Psoas muscle (tissue), 8 donors: Measurements from ENCODE around the gene PVR. TPM values are rescaled to one million over a fixed set of nuclear protein-coding genes. Genes with fewer than 3 reads are reported as not detected.
"Not testable (repeated sequence)": the region's sequence is repeated elsewhere in the genome, so short reads cannot be mapped to it uniquely, and the experiment has no call there.

ENCODE experiments used
- ATAC-seq, 4 donors: fragments of 200-7000 bp; cut with Tn5 transposase; one replicate each; pipeline ENCODE4 v1.9.1; 2020; ENCODE audit warnings: moderate library complexity in 3 of 4, mild to moderate bottlenecking in 2 of 4
- DNase-seq, 2 donors: peaks; one replicate each; pipeline ENCODE4 v3.0.0-alpha.2; 2020
- H3K27ac ChIP-seq: fragments of 200-600 bp; one replicate; pipeline ENCODE4 v1.8.0; 2022
- H3K27me3 ChIP-seq, 3 donors: fragments of 200-600 bp in 1 of 3; one replicate each; pipeline versions ENCODE4 v1.6.1 to v1.8.0; 2013 to 2022; ENCODE audit warnings: low read length in 2 of 3, mild to moderate bottlenecking in 2 of 3, moderate library complexity in 1 of 3; ENCODE audit not compliant: insufficient read depth in 3 of 3
- H3K36me3 ChIP-seq, 2 donors: fragments of 200-600 bp in 1 of 2; one replicate each; pipeline versions ENCODE4 v1.6.1 to v1.8.0; 2013 to 2022; ENCODE audit warnings: low read depth in 1 of 2, mild to moderate bottlenecking in 1 of 2, moderate library complexity in 1 of 2; ENCODE audit not compliant: insufficient read depth in 1 of 2
- H3K4me1 ChIP-seq: fragments of 200-600 bp; one replicate; pipeline ENCODE4 v1.8.0; 2022
- H3K4me3 ChIP-seq: fragments of 200-600 bp; one replicate; pipeline ENCODE4 v1.8.0; 2022; ENCODE audit warnings: mild to moderate bottlenecking
- H3K9me3 ChIP-seq: fragments of 200-600 bp; one replicate; pipeline ENCODE4 v1.8.0; 2022
- WGBS, 3 donors: extraction: QIAGEN DNeasy Blood & Tissue Kit; methylation state at CpG; one replicate each; pipeline versions ENCODE4 v1.1.6 to v1.1.7; 2013; 5-methylcytosine and 5-hydroxymethylcytosine counted together
- intact Hi-C, 2 donors: fragments of 100-400 bp; cut with DNase I; formaldehyde crosslinking; loops; one replicate each; pipeline versions ENCODE4 v1.11.0 to v1.14.2; 2022
- polyA plus RNA-seq, 3 donors: library from polyadenylated mRNA; stranded (reverse); fragments of 200-250 nt; gene quantifications; one replicate each; pipeline ENCODE4 v1.2.3, GENCODE V29; 2013
- total RNA-seq, 4 donors: library from RNA; stranded (reverse); fragmentation: NEBNext Ultra II Directional in 2 of 4; extraction: Animal tissue kit (Norgen Biotek cat#: 25700) in 2 of 4; gene quantifications; one replicate each; pipeline versions ENCODE4 v1.2.1 to v1.2.4, GENCODE V29; 2021 to 2023
- TF ChIP-seq, protein P1 (sequence below): fragments of 200-600 bp; IDR thresholded peaks from one replicate; pipeline ENCODE4 v1.8.0; 2022; ENCODE audit warnings: antibody characterized with exemption
- donor health status: healthy with polysubstance abuse.
- donor health status: DM: no; HTN: no; CAD: no; lungs with moderate emphysema.
- donor health status: Bipolar disorder and iron deficiency.
- donor health status: healthy.
- donor health status: DM: yes; HTN: yes; CAD: no.
- donor health status: DM: no; HTN: no; CAD: no.
- donor health status: DM: no; HTN: no; CAD: no.
- donor health status: DM: yes; HTN: yes; CAD: no.

PVR gene
- total and polyA plus RNA-seq, 7 donors = 21.0 to 117 (median 44.4) TPM

DNA sequence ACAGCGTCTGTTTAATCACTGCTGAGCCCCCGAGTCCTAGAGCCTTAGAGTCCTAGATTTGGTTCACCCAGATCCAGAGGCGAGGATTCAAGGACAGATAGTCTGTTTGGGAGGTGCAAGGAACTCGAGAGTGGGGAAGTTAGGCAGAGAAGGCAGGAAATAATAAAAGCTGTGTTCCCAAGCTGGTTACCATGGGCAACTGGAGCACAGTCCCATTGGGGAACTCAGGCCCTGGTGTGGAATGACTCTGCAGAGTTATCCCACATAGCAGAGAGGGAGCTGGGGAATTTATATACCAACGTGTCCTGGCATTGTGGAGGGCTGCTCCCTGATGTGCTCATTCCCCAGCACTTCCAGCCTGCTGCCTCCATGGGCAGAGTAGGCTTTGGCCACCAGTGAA is 20.6 kb upstream of the PVR start:
- intact Hi-C loops = no loop called here
- H3K4me3 ChIP-seq = no peak overlapping the region
- DNase-seq (no peak), ATAC-seq (no peak)
- H3K36me3 ChIP-seq = no peaks in the 10 kb centered on the region
- no peaks in the 10 kb centered on the region for H3K4me1 ChIP-seq
- H3K27me3 ChIP-seq = no peaks in the 10 kb centered on the region
- 58 to 62% (median 59%) methylated on average over 5 of the region's 5 CpGs for WGBS, 3 donors
- no peaks in the 10 kb centered on the region for H3K9me3 ChIP-seq
- TF ChIP-seq, protein P1, sequence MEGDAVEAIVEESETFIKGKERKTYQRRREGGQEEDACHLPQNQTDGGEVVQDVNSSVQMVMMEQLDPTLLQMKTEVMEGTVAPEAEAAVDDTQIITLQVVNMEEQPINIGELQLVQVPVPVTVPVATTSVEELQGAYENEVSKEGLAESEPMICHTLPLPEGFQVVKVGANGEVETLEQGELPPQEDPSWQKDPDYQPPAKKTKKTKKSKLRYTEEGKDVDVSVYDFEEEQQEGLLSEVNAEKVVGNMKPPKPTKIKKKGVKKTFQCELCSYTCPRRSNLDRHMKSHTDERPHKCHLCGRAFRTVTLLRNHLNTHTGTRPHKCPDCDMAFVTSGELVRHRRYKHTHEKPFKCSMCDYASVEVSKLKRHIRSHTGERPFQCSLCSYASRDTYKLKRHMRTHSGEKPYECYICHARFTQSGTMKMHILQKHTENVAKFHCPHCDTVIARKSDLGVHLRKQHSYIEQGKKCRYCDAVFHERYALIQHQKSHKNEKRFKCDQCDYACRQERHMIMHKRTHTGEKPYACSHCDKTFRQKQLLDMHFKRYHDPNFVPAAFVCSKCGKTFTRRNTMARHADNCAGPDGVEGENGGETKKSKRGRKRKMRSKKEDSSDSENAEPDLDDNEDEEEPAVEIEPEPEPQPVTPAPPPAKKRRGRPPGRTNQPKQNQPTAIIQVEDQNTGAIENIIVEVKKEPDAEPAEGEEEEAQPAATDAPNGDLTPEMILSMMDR = no peak
- no peak overlapping the region for H3K27ac ChIP-seq

DNA sequence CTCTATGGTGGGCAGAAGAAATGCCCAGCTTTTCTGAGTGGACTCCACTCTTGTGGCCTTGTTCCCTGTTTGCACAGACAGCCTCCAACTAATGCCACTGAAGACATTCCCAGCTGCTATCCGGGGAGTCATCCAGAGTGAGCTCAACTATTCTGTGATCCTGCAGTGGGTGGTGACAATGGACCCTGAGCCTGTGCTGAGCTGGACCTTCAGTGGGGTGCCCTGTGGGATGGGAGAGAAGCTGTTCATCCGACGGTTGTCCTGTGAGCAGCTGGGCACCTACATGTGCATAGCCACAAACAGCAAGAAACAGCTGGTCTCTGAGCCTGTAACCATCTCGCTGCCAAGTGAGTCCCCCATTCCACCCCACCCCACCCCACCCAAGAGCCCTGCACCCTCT is 20.1 kb upstream of the PVR start:
- no peaks in the 10 kb centered on the region for H3K36me3 ChIP-seq
- ATAC-seq (no peak), DNase-seq (no peak)
- H3K27ac ChIP-seq = no peak overlapping the region
- no peaks in the 10 kb centered on the region for H3K27me3 ChIP-seq
- TF ChIP-seq, protein P1 = no peak
- H3K4me1 ChIP-seq = no peaks in the 10 kb centered on the region
- intact Hi-C loops = no loop called here
- no peak overlapping the region for H3K4me3 ChIP-seq
- 53 to 70% (median 54%) methylated on average over 4 of the region's 4 CpGs for WGBS, 3 donors
- no peaks in the 10 kb centered on the region for H3K9me3 ChIP-seq

GRCh38 chr19:44624840-44625354 is 18.8 kb upstream of the PVR start:
- ATAC-seq (no peak), DNase-seq (no peak)
- Histone ChIP-seq H3K4me1 (no peaks in the 10 kb centered on the region), H3K36me3 (no peaks in the 10 kb centered on the region), H3K27ac (no peak overlapping the region), H3K9me3 (no peaks in the 10 kb centered on the region), H3K27me3 (no peaks in the 10 kb centered on the region), H3K4me3 (no peak overlapping the region)
- intact Hi-C loops = no loop called here
- WGBS, 3 donors = 96 to 99% (median 97%) methylated on average over 4 of the region's 4 CpGs
- TF ChIP-seq, protein P1 = no peak

DNA sequence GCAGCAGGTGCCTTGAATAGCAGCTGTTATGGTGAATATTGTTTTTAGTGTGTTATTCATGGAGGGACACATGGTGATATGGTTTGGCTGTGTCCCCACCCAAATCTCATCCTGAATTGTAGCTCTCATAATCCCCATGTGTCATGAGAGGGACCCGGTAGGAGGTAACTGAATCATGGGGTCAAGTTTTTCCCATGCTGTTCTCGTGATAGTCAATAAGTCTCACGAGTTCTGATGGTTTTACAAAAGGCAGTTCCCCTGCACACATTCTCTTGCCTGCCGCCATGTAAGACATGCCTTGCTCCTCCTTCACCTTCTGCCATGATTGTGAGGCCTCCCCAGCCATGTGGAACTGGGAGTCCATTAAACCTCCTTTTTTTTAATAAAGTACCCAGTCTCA is 18.1 kb upstream of the PVR start:
- peak overlapping the region; percentile 44 for H3K27ac ChIP-seq
- intact Hi-C loops, H3K9me3 ChIP-seq, H3K27me3 ChIP-seq, DNase-seq, H3K36me3 ChIP-seq, H3K4me1 ChIP-seq, H3K4me3 ChIP-seq: not testable (repeated sequence)
- WGBS, 3 donors = 61 to 73% (median 68%) methylated on average over 4 of the region's 4 CpGs
- peak in 1 of 4 donors; percentile 7 for ATAC-seq

- Histone ChIP-seq H3K4me3 (no peak overlapping the region), H3K36me3 (no peaks in the 10 kb centered on the region), H3K4me1 (no peaks in the 10 kb centered on the region), H3K27me3 (no peaks in the 10 kb centered on the region), H3K9me3 (no peaks in the 10 kb centered on the region), H3K27ac (peak overlapping the region; percentile 44)
- ATAC-seq (peak; percentile 33 to 84 (median 78)), DNase-seq (no peak)
- intact Hi-C loops = no loop called here
- TF ChIP-seq, protein P1 = no peak
- WGBS, 3 donors = 11 to 20% (median 20%) methylated on average over 1 of the region's 1 CpG
Observed at GRCh38 chr19:44626048-44626624, 17.6 kb upstream of the PVR start.
